ENCODE measurements around the gene PALMD.

DNA sequence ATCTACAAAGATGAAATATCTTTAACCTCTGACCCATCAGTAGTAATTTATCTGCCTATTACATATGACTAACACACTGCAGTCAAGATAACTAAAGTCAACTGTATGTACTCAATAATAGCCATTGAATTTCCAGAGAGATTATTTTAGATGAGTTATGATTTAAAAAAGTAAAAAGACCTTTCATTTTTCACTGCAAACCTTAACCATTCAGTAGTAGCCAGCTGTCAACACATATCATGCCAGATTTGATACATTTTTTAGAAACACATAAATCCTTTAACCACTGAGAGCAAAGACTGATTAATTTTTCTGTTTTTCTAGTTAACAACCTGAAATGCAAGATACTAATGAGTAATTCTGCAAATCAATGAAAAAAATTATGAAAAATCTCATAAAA lies 31.0 kb downstream of the PALMD start:
- no peak for TF ChIP-seq ZNF274 (IDR thresholded peaks at IDR 0.05; ENCODE audit: low read depth, low read length)
- TF ChIP-seq YY1 (IDR thresholded peaks at IDR 0.05; ENCODE audit: insufficient read depth, insufficient read length): no peak

Measured in NT2/D1 (cell line).